Measurements from ENCODE around the gene GNAT1. TPM values are rescaled to one million over a fixed set of nuclear protein-coding genes. Genes with fewer than 3 reads are reported as not detected.

Gene GNAT1
- polyA plus RNA-seq, 4 donors, result not detected

DNA sequence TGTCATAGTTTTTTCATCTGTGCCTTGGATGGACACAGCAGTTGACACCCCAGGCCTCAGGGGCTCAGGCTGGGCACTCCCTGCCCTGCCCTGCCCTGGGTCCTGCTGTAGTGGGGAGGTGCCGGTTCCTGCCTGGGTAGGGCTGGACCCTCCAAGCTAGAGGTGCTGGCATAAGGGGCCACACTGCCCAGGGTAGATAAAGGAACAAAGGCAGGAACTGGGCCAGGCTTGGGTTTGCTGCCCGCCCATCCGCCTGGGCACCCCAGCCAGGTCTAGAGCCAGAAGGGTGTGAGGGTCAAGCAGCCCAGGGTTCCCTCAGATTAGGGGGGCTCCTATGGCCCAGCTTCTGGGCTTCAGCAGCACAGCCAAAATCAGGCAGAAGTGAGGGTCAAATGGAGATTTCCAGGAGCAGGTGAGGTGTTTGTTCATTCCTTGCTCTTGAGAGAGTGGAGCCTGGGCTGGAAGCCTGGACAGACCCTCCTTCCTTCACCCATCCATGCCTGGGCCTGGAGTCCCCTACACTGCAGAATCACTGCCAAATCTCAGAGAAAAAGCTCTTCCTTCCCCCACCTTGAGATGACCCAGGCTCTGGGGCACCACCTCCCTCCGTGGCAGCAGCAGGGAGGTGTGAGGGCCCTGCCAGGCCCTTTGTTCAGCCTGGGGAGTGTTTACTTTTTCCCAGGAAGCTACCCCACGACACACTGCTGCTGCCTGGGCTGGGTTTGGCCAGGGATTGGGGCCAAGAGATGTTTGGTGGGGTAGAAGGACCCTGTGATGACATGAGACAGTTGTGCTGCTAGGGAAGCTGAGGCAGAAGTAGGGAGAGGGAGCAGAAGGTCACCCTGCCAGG, 29.2 kb upstream of the GNAT1 start:
- no peak for DNase-seq (ENCODE audit: low read depth in 4 of 4, low spot score in 3 of 4)

DNA sequence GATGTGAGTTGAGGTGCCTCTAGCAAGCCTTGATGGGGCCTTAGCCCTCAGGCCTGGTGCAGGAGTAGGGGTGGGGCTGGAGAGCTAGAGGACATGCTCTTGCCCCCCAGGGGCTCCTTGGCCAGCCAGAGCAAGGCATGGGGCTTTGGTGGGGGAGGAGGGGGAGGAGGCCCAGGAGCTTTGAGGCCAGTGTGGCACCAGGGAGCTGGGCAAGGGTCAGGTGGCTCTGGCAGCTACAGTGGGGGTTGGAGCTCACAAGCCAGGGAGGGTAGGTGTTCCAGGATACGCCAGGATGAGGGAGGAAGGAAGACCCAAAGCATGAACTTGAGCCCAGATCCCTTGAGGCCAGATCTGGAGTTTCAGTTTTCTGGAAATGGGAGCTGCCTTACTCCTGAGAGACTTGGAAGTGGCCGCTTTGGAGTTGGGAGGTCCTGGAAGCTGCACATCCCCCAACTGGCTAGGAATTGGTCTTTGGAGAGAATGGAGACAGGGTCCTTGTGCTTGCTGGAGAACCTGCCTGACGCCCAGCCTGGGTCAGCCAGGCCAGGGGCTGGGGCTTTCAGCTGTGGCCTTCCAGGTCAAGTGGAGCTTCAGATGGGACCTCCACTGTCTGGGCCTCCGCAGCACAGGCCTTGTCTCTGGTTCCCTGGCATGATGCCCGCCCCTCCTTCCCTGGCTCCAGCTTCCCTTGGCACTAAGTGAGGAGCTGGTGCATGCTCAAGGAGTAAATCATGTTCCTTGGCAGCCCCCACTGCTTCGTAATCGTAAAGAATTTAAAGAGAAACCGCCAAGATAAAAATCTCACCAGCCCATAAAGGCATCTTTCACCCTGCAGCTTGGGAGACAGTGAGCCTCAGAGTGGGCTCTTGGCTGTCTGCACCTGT, 27.6 kb upstream of the GNAT1 start:
- no peak for DNase-seq (ENCODE audit: low read depth in 4 of 4, low spot score in 3 of 4)

DNA sequence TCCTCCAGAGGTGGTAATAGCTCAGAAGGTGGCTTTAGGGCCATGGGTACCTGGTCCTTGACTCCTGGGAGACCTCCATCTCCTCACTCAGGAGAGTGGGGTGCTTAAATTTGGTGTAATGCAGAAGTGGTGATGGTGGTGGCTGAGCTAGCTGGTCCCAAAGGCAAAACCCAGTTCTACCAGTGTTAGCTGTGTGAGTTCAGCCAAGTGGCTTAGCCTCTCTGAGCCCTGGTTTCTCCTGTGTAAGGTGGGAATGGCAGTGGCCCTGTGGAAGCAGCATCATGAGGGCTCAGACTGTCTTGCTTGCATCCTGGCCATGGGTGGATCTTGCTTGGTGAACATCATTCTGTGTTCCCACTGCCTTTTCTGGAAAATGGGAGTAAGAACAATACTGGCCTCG, 26.9 kb upstream of the GNAT1 start:
- DNase-seq (ENCODE audit: low read depth in 4 of 4, low spot score in 3 of 4), result no peak

- no peak for DNase-seq (ENCODE audit: low read depth in 4 of 4, low spot score in 3 of 4)
These were observed 26.2 kb upstream of the GNAT1 start for GRCh38 chr3:50164984-50165909.

- no peak for DNase-seq (ENCODE audit: low read depth in 4 of 4, low spot score in 3 of 4)
These were observed 25.4 kb upstream of the GNAT1 start for GRCh38 chr3:50165910-50166538.

DNA sequence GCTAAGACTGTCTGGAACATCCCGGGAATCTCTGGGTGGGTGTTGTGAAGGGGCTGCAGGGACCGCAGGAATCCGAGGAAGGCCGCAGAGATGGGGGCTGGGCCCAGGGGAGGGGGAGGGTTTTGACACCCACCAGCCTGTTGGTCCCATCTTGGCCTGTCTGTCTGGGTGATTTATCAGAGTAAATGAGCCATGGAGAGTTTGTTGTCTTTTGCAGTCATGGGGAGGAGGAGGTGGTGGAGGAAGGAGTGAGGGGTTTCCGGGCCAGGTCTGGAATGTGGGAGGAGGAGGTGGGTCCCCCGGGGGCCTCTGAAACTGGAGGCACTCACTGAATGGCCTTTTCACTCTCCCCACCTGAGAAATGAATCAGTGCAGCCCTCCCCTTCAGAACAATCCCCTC, 24.8 kb upstream of the GNAT1 start:
- DNase-seq (ENCODE audit: low read depth in 4 of 4, low spot score in 3 of 4), result peak in 1 of 4 donors; percentile 86

- DNase-seq (ENCODE audit: low read depth in 4 of 4, low spot score in 3 of 4), result no peak
These were observed 24.2 kb upstream of the GNAT1 start for GRCh38 chr3:50167069-50167840.

DNA sequence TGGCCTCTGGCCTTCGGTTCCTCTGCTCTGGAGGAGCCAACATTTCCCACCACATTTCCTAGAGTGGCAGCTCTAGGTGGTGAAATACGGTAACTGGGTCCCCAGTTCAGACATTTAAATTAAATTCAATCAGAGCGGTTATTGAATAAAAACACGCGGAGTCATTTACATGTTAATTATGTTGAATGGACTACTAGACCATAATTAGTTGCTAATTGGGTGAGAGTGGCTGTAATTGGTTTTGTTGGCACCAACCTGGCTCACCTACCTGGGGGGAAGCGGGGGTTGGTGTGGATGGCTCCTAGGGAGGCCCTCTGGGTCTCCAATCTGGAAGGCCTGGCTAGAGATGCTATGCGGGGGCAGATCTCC, 23.6 kb upstream of the GNAT1 start:
- no peak for DNase-seq (ENCODE audit: low read depth in 4 of 4, low spot score in 3 of 4)

DNA sequence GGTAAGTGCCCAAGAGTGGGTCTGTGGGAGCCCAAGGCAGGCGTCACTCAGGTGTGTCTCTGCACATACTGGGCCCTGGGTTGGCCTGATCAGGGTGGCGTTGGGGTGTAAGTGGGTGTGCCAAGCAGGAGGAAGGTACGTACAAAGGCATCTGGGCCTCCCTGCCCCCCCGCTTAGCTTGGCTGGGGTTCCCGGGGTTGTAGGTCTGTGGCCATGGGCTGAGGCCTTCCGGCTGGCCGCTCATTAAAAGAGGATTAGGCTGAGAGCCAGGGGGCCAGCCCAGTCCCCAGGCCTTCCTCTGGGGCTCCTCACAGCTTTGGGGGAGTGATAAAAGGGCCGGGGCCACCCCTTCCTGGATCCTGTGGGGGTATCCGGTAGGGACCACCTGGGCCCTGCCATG, 23.0 kb upstream of the GNAT1 start:
- no peak for DNase-seq (ENCODE audit: low read depth in 4 of 4, low spot score in 3 of 4)

DNA sequence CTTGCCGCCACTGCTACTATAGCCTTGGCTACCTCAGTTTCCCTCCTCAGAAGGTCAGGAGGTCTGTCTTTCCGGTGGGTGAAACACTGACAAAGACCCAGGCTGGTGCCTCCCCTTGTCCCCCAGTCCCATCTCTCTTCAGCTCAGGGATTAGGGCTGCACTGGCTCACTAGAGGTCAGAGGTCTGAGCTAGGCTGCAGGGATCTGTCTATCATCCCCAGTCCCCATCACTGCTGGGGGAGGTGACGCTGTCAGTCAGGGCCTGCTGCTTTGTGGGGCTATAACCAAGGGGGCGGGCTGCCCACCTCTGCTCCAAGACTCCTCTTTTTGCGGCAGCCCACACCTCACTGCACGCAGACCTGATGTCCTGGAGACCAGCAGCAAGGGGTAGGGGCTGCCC, 22.6 kb upstream of the GNAT1 start:
- DNase-seq (ENCODE audit: low read depth in 4 of 4, low spot score in 3 of 4), result no peak

DNA sequence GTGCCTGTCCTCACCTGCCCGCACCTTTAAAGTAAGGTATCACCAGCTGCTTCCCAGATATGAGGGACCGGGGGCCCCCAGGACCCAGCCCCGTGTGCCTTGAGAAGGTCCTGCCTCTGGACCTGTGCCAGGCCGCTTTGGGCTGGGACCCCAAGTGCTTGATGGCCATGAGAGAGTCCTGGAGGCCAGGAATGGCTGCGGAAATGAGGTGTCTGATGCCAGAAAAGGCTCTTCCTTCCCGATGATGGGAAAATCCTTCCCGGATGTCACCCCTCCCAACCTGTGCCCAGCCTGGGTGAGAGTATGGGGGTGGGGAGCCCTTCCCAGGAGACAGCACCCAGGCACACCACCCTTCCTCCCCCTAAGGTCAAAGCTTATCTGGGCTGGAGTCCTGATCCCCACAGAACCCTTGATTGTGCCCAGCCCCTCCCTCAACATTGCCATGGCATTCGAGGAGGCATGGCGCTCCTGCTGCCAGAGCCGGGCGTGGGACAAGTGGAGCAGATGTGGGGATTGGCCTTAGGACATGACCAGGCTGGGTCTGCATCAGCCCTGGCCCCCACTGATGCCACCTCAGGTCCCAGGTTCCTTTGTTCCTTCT, 22.1 kb upstream of the GNAT1 start:
- DNase-seq (ENCODE audit: low read depth in 4 of 4, low spot score in 3 of 4), result no peak

DNA sequence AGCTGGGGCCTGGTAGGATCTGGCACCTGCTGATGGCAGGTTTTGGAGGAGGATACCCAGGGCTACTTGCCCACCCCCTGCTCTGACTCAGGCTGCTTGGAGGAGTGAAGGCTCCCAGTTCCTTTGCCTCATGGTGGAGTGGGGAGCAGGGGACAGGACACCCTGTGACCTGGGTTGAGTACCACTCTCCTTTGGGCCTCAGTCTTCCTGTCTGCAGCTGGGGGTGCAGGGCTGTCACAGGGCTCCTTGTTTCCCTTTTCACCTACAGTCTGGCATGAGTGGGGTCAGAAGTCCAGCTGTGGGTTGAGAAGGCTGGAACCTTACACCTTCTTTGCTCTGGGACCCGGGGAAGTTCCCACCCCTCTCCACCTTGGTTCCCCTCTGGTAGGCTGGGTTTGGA, 21.6 kb upstream of the GNAT1 start:
- DNase-seq (ENCODE audit: low read depth in 4 of 4, low spot score in 3 of 4), result no peak

GRCh38 chr3:50170689-50171088, 20.7 kb upstream of the GNAT1 start:
- DNase-seq (ENCODE audit: low read depth in 4 of 4, low spot score in 3 of 4), result no peak

- no peak for DNase-seq (ENCODE audit: low read depth in 4 of 4, low spot score in 3 of 4)
These were observed 19.7 kb upstream of the GNAT1 start for GRCh38 chr3:50171540-50172301.

- DNase-seq (ENCODE audit: low read depth in 4 of 4, low spot score in 3 of 4), result no peak
These were observed 18.7 kb upstream of the GNAT1 start for GRCh38 chr3:50172626-50173220.

DNA sequence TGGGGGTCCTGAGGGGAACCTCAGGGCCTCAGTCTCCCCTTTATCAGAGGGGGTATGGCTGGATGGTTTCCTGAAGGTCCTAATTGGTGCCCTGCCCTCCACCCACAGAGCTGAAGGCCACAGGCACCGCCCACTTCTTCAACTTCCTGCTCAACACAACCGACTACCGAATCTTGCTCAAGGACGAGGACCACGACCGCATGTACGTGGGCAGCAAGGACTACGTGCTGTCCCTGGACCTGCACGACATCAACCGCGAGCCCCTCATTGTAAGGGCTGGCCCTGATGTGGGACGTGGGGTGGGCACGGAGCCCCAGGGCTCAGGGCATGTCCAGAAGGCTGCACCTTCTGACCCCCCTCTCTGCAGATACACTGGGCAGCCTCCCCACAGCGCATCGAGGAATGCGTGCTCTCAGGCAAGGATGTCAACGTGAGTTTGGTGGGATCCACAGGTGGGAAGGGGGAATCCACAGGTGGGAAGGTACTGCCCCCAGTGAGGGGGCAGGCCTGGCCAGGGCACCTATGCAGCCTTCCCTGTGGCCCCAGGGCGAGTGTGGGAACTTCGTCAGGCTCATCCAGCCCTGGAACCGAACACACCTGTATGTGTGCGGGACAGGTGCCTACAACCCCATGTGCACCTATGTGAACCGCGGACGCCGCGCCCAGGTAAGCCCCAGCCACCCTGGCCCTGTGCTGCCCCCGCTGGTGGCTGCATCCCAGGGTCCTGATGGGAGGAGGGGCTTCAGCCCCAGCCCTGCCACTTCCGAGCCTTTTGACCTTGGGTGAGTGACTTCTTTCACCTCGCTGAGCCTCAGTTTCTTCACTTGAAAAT, 17.5 kb upstream of the GNAT1 start:
- DNase-seq (ENCODE audit: low read depth in 4 of 4, low spot score in 3 of 4), result no peak

DNA sequence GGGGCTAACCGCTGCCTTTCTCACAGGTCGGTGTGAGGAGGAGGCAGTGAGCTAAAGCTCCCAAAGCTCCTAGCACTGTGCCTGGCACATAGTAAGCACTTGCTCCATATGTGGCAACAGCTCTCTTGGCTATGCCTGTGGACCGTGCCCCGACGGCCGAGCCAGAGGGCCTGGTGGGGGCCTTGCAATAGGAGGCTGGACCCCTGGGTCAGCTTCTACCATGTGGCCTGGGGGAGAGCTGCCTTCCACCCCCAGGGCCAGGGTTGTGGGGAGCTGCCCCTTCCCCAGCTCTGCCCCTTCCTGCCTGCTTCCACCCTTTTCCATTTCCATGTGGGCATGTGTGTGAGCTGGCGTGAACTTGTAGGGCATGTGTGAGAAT, 16.9 kb upstream of the GNAT1 start:
- DNase-seq (ENCODE audit: low read depth in 4 of 4, low spot score in 3 of 4), result no peak
